B cell (primary cell): ENCODE measurements around the gene MBP.

Source experiments
- CTCF ChIP-seq: fragments of 200-600 bp; IDR thresholded peaks from one replicate; pipeline ENCODE4 v1.8.0; 2022; ENCODE audit warnings: antibody characterized with exemption, mild to moderate bottlenecking
- EZH2 ChIP-seq: IDR thresholded peaks from 2 replicates; pipeline ENCODE4 v1.6.1; 2012; ENCODE audit warnings: borderline replicate concordance, low read depth, mild to moderate bottlenecking, moderate library complexity, low read length; ENCODE audit not compliant: insufficient read depth, poor library complexity, severe bottlenecking

DNA sequence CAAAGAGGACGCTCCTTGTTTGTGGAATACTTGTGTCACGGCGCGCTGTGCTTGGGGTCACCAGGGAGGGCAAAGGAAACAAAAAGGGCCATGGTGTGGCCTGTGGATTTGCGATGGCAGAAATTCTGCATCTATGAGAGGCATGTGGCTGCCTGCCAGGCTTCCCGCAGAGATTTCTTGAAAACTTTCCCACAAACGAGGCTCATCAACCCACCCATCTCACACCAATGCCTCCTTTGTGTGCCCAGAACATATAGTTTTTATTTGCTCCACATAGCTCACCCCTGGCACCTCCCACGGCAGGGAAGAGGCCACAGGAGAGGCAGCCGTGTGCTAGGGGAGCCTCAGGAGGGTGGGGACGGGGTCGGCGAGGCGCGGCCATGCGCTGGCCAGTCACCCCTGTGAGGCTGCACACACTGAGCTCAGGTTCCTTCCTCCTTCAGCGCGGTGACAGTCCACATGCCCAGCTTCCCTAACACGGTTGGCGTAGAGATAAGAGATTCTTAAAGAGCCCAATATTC, 100.3 kb downstream of the MBP start:
- TF ChIP-seq CTCF = no peak
- TF ChIP-seq EZH2 = no peak
